CD4-positive, alpha-beta T cell treated with Interleukin-6 at 100 ng/mL for 8 hours (primary cell): ENCODE measurements around the gene REEP1.
"Not testable (repeated sequence)": the region's sequence is repeated elsewhere in the genome, so short reads cannot be mapped to it uniquely, and the experiment has no call there.

ENCODE experiments used
- DNase-seq: peaks from one replicate; pipeline ENCODE4 v3.0.0-alpha.2; 2020; ENCODE audit warnings: mixed read lengths, low spot score

Gene REEP1

DNA sequence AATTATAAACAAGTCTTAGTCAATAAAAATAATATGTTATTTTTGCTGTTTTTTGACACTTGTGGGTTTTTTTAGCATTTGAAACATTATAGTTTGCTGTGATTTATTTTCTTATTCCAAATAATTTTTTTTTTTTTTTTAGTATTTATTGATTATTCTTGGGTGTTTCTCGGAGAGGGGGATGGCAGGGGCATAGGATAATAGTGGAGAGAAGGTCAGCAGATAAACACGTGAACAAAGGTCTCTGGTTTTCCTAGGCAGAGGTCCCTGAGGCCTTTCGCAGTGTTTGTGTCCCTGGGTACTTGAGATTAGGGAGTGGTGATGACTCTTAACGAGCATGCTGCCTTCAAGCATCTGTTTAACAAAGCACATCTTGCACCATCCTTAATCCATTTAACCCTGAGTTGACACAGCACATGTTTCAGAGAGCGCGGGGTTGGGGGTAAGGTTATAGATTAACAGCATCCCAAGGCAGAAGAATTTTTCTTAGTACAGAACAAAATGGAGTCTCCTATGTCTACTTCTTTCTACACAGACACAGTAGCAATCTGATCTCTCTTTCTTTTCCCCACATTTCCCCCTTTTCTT, 8.5 kb upstream of the REEP1 start:
- not testable (repeated sequence) for DNase-seq

DNA sequence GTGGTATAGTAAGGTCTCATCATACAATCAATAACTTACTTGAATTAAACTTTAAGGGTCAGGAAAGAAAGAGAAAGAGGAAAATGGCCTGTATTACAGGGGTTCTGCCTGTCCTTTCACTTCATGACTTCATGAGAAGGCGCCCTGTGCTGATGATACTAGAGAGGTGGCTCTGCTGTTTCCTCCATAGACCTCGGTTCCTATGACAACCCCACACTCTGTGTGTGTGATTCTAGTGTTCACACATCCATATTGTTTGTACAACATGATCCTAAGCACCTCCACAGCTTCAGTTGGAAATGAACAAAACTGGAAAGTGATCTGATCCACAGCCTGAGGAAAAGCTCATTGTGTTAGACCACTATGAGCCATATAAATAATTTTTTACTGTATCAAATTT, 7.0 kb upstream of the REEP1 start:
- no peak for DNase-seq

DNA sequence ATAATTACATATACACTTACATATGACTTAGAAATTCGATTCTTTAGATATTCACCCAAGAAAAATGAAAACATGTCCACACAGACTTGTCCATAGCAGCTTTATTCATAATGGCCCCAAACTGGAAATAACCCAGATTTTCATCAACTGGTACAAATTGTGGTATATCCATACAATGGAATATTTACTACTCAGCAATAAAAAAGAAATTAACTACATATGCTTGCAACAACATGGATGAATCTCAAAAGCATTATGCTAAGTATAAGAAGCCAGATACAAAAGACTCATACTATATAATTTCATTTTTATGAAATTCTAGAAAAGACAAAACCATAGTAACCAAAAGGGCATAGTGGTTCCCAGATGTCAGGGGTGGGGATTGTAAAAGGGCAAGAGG, 5.1 kb upstream of the REEP1 start:
- no peak for DNase-seq

GRCh38 chr2:86341470-86341869, 4.0 kb upstream of the REEP1 start:
- no peak for DNase-seq

DNA sequence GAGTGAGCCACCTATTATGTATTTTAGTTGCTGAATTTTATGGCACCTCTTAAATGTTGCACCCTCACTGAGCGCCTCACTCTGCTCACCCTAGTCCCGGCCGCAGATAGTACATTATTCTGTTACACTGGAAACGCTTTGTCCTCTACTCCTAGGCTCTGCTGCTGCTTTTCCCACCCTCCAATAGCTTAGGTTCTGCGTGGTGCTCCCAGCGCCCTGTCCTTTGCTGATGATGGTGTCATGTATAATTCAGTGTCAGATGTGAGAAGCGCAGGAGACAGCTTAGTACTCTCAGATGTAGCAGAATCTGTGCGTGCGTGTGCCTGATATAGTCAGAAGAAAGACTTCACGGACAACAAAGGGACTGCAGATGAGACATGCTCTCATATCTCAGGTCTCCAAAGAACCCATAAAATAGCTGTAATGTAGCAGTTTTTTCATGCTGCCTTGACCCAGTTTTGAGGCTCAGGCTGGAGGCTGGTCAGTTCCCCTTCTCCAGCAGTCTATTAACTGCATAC, 1.4 kb upstream of the REEP1 start:
- DNase-seq, result no peak

DNA sequence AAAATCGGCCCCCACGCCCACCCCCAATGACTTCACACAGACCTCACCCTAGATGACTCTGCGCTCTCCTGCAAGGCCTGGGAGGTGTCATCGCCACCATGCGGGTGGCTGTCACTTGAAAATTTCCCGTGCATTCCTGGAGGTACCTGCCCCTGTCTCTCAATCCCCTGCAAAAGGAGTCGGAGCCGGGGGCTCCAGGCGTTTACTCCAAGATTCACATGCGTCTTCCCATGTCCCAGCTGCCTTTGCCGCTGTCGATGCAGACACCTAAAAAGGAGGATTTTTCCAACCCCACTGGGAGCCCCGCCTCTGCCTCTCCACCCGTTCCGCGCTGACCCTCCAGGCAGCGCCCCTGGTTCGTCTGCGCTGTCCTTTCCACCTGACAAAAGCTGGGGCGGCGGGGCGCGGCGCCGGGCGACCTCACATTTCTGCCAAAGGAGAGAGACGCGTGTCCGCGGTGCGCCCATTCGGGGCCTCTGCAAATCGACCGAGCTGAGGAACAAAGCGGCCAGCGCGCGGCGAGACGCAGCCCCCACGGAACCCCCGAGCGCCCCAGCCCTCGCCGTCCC, 667 bp downstream of the REEP1 start:
- no peak for DNase-seq

GRCh38 chr2:86335865-86336674, 1.4 kb downstream of the REEP1 start:
- no peak for DNase-seq

- DNase-seq, result no peak
Observed at GRCh38 chr2:86333378-86333777, 4.0 kb downstream of the REEP1 start.

- DNase-seq, result no peak
Observed at GRCh38 chr2:86332654-86333053, 4.8 kb downstream of the REEP1 start.

GRCh38 chr2:86331384-86331783, 6.0 kb downstream of the REEP1 start:
- DNase-seq, result no peak

GRCh38 chr2:86330001-86330400, 7.4 kb downstream of the REEP1 start:
- DNase-seq, result no peak

- no peak for DNase-seq
Observed at GRCh38 chr2:86323273-86324021, 14.0 kb downstream of the REEP1 start.

GRCh38 chr2:86319700-86320580, 17.5 kb downstream of the REEP1 start:
- no peak for DNase-seq

- no peak for DNase-seq
Observed at GRCh38 chr2:86315084-86315483, 22.3 kb downstream of the REEP1 start.

- DNase-seq, result no peak
Observed at GRCh38 chr2:86314125-86314524, 23.3 kb downstream of the REEP1 start.

- no peak for DNase-seq
Observed at GRCh38 chr2:86313341-86313740, 24.1 kb downstream of the REEP1 start.

DNA sequence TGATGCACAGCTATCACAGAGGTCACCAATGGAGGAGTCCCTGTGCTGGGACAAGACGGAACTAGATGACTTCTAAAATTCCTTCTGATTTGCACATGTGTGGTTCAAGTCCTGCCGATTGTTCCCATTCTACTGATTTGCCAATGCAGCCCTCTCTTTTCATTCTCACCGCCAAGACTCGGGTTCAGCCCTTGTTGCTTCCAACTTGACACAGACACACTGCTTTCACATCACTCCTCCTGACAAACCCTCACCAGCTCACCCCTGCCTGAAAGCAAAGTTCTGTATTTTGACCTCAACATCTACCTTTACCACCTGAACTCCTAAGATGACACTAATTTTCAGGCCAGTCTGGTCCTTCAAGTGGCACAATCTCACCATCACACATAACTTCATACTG, 25.5 kb downstream of the REEP1 start:
- DNase-seq, result no peak

GRCh38 chr2:86309966-86310365, 27.5 kb downstream of the REEP1 start:
- DNase-seq, result no peak

- DNase-seq, result no peak
Observed at GRCh38 chr2:86308984-86309695, 28.3 kb downstream of the REEP1 start.

DNA sequence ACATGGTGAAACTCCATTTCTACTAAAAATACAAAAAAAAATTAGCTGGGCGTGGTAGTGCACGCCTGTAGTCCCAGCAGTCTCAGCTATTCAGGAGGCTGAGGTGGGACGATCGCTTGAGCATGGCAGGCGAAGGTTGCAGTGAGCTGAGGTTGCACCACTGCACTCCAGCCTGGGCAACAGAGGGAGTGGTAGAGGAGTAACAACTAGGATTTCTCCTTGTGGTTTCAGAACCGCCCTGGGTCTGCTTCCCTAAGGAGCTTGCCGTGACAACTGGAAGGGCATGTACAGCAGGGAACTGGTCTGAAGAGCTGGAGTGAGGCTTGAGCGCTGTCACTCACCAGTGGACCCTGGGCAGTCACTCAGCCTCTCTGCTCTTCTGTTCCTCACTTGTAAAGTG, 29.1 kb downstream of the REEP1 start:
- no peak for DNase-seq

DNA sequence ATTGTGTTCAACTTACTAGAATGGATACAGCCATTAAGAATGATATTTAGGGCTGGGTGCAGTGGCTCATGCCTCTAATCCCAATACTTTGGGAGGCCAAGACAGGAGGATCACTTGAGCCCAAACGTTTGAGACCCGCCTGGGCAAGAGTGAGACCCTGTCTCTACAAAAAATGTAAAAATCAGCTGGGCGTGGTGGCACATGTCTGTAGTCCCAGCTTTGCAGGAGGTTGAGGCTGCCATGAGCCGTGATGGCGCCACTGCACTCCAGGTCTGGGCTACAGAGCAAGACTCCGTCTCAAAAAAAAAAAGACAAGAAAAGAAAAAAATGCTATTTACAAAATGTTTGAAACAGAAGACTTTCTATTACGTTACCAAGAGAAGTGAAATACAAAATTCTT, 30.0 kb downstream of the REEP1 start:
- DNase-seq, result no peak
